DMS153 (cell line): ENCODE results near the gene ZCCHC7.
"Not testable (repeated sequence)": the region's sequence is repeated elsewhere in the genome, so short reads cannot be mapped to it uniquely, and the experiment has no call there.

ENCODE experiments used
- DNase-seq: peaks from one replicate; lab custom pipeline; 2025; lab: John Stamatoyannopoulos, UW

The ZCCHC7 gene

GRCh38 chr9:37373621-37374020 lies 253.2 kb downstream of the ZCCHC7 start:
- no peak for DNase-seq

GRCh38 chr9:37374892-37375291 lies 254.5 kb downstream of the ZCCHC7 start:
- no peak for DNase-seq

- DNase-seq, result no peak
Measured at GRCh38 chr9:37377688-37378612, 257.6 kb downstream of the ZCCHC7 start.

DNA sequence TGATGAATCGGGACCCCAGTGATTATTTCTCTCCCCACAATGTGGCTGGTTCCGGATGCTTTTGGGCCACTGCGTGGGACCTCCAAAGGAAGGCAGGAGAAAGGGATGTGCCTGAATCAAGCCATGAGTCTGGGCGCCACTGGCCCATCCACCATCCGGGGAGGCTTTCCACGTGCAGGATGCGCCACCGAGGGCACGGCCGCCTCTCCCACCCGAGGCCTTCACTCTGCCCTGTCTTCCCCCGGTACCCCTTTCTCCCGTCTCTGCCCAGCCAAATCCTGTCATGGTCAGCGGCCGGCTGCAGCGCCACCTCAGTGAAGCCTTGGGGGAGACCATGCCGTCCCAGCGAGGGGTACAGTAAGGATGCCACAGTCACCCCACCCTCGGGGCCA lies 258.2 kb downstream of the ZCCHC7 start:
- DNase-seq, result no peak

- DNase-seq, result no peak
Measured at GRCh38 chr9:37379835-37380234, 259.5 kb downstream of the ZCCHC7 start.

- no peak for DNase-seq
Measured at GRCh38 chr9:37380570-37380969, 260.2 kb downstream of the ZCCHC7 start.

DNA sequence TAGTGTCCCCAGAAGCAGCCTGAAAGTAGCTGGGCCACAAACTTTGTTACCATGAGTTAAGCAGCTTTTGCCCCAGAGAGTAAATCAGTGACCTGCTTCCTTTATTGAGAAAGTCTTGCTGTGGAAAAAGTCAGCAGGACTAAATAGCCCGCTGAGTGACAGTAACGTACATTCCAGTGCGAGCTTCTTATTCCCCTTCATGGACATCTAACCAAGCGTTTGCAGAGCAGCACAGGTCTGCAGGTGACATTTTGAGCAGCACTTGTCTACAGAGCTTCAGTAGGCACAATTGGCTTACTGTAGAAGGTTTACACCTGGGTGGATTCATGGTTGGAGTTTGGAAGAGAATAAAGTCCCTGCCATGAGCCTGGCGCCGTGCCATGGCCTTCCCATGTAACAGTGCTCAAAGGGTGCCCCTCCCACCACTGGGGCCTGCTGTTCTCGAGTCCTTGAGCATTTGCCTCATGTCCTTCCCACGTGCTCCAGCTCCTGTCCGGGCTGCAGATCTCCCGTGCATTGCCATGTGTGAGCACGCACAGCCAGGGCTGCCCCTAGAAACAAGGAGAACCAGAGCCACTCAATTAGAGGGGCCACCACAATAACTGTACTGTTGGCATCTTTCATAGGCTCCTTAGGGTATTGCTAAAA lies 260.8 kb downstream of the ZCCHC7 start:
- DNase-seq, result no peak

GRCh38 chr9:37382161-37382981 lies 262.0 kb downstream of the ZCCHC7 start:
- DNase-seq, result no peak

- no peak for DNase-seq
Measured at GRCh38 chr9:37382982-37383357, 262.6 kb downstream of the ZCCHC7 start.

- DNase-seq, result no peak
Measured at GRCh38 chr9:37383393-37383792, 263.0 kb downstream of the ZCCHC7 start.

DNA sequence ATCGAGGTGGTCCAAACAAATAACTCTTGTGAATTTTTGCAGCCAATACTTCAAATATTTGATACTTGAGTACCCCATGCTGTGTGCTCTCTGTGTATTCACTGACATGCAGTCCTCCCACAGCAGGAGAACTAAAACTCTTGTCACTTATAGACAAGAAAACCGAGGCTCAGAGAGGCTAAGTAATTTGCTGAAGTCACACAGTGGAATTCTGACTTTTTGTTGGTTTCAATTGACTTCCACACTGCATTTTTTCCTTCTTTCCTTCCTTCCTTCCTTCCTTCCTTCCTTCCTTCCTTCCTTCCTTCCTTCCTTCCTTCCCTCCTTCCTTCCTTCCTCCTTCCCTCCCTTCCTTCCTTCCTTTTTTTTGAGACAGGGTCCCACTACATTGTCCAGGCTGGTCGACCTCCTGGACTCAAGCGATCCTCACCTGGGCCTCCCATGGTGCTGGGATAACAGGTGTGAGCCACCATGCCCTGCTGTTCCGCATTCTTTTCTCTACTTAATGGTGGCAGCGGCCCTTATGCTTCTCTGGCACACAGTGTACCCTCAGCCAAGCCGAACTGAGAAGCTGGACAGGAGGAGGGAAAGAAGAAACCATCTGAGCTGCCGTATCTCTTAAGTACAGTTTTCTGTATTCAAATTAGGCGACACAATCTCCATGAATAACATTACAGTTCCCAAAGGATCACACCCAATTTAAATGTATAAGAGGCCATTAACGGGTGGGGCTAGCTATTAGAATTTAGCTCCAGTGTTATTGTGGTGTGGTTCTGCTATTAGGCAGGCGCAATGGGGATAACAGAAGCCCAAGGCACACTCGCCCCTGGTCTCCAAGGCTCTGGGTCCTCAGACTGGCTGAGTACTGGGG lies 263.7 kb downstream of the ZCCHC7 start:
- no peak for DNase-seq

- no peak for DNase-seq
Measured at GRCh38 chr9:37385286-37385685, 264.9 kb downstream of the ZCCHC7 start.

GRCh38 chr9:37386988-37387387 lies 266.6 kb downstream of the ZCCHC7 start:
- no peak for DNase-seq

- no peak for DNase-seq
Measured at GRCh38 chr9:37390759-37391158, 270.4 kb downstream of the ZCCHC7 start.

- DNase-seq, result no peak
Measured at GRCh38 chr9:37392272-37392671, 271.9 kb downstream of the ZCCHC7 start.

- no peak for DNase-seq
Measured at GRCh38 chr9:37395229-37395628, 274.9 kb downstream of the ZCCHC7 start.

DNA sequence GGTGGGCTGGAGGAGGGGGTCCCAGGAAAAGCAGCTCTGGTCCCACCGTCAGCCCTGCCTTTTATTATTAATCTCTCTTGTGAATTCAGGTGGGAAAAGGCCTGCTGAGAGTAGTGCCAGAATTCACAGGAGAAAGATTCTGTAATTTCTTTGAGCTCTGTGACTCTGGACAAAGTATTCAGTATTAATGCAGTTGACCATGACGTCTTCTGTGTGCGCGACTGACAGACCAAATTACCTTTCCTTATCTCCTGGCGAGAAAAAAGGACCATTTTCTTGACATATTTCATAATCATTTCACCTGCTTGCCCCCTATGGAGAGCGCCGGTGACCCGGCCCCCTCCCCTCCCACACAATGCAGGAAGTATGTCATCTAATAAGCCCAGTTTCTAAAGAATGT lies 275.3 kb downstream of the ZCCHC7 start:
- DNase-seq, result no peak

- not testable (repeated sequence) for DNase-seq
Measured at GRCh38 chr9:37397948-37398347, 277.6 kb downstream of the ZCCHC7 start.

GRCh38 chr9:37398464-37399025 lies 278.2 kb downstream of the ZCCHC7 start:
- DNase-seq, result no peak

- DNase-seq, result no peak
Measured at GRCh38 chr9:37399336-37399735, 279.0 kb downstream of the ZCCHC7 start.

- no peak for DNase-seq
Measured at GRCh38 chr9:37404590-37404989, 284.2 kb downstream of the ZCCHC7 start.
